Sigmoid colon (tissue), 7 donors: Measurements from ENCODE around the gene ZFYVE1. TPM values are rescaled to one million over a fixed set of nuclear protein-coding genes. Genes with fewer than 3 reads are reported as not detected.

ENCODE experiments used
- DNase-seq: peaks from one replicate; pipeline ENCODE4 v3.0.0-alpha.2; 2019
- H3K27ac ChIP-seq, 4 donors: fragments of 200-600 bp; sonication (generic); one replicate each; pipeline ENCODE4 v1.5.1; 2016 to 2019; ENCODE audit warnings: mild to moderate bottlenecking in 1 of 4
- H3K27me3 ChIP-seq, 3 donors: fragments of 200-600 bp; sonication (generic); one replicate each; pipeline ENCODE4 v1.5.1; 2019; ENCODE audit warnings: mild to moderate bottlenecking in 1 of 3
- H3K36me3 ChIP-seq, 4 donors: fragments of 200-600 bp; sonication (generic); one replicate each; pipeline ENCODE4 v1.5.1; 2016 to 2019
- H3K4me1 ChIP-seq, 4 donors: fragments of 200-600 bp; sonication (generic); one replicate each; pipeline ENCODE4 v1.5.1; 2017 to 2019
- H3K4me3 ChIP-seq, 4 donors: fragments of 200-600 bp; sonication (generic); one replicate each; pipeline ENCODE4 v1.5.1; 2017 to 2019; ENCODE audit warnings: mild to moderate bottlenecking in 2 of 4, moderate library complexity in 1 of 4
- H3K9me3 ChIP-seq, 4 donors: fragments of 200-600 bp in 3 of 4; sonication (generic) in 3 of 4; one replicate each; pipeline versions ENCODE4 v1.5.1 to v1.6.1; 2013 to 2019
- EP300 ChIP-seq, 4 donors: sonication (generic); formaldehyde crosslinking; IDR thresholded peaks; one replicate each; pipeline ENCODE4 v1.6.1; 2017; ENCODE audit warnings: antibody characterized with exemption in 4 of 4
- POLR2A ChIP-seq, 2 donors: fragments of 450-650 bp; IDR thresholded peaks; one replicate each; pipeline ENCODE4 v1.6.1; 2016; ENCODE audit warnings: antibody characterized with exemption in 2 of 2, mild to moderate bottlenecking in 2 of 2, moderate library complexity in 2 of 2
- POLR2AphosphoS5 ChIP-seq, 4 donors: sonication (generic); formaldehyde crosslinking; IDR thresholded peaks; one replicate each; pipeline ENCODE4 v1.6.1; 2017; ENCODE audit warnings: antibody characterized with exemption in 4 of 4
- WGBS, 2 donors: extraction: QIAGEN DNeasy Blood & Tissue Kit; methylation state at CpG; one replicate each; pipeline ENCODE4 v1.1.7; 2013; 5-methylcytosine and 5-hydroxymethylcytosine counted together
- intact Hi-C: fragments of 100-400 bp; cut with DNase I; formaldehyde crosslinking; loops from one replicate; pipeline ENCODE4 v1.15.1; 2023
- polyA plus RNA-seq, 3 donors: library from polyadenylated mRNA; stranded (reverse); fragments of 200-250 nt; gene quantifications; one replicate each; pipeline ENCODE4 v1.2.3, GENCODE V29; 2013
- total RNA-seq, 4 donors: library from RNA; depleted of rRNA; stranded (reverse); fragments of >200 nt; gene quantifications; one replicate each; pipeline ENCODE4 v1.1.0, GENCODE V29; 2016
- TF ChIP-seq, protein P1 (sequence below), 4 experiments: fragments of 450-650 bp in 3 of 4; fragments of 200-600 bp in 1 of 4; IDR thresholded peaks; one replicate each; pipeline ENCODE4 v1.5.1; 2016 to 2019; ENCODE audit warnings: antibody characterized with exemption in 4 of 4, mild to moderate bottlenecking in 3 of 4, moderate library complexity in 2 of 4
- donor health status: healthy with polysubstance abuse.
- donor health status: Bipolar disorder and iron deficiency.
- donor health status: healthy.

Gene ZFYVE1
- total and polyA plus RNA-seq, 7 donors: 6.6 to 27.7 (median 15.5) TPM

DNA sequence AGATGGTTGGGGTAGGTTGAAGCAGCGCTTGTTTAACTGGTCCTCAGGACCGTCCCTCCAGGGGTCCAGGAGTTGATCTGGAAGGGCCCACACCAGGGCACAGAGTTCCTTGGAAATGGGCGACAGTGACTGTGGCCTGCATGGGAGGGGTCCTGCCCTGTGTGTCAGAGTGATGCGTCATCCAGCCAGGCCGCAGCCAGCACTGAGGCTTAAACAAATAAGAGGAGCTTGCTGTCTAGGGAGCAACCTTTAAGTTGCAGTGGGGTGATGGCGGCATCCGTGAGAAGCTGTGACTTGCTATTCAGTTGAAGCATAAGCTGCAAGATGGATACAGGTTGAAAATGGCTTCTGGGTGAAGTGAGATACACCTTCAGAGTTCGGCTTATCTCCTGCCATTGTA, 80.4 kb downstream of the ZFYVE1 start:
- DNase-seq: no peak
- Histone ChIP-seq H3K4me3 (no peak overlapping the region), H3K27ac (no peak overlapping the region), H3K9me3 (no peaks in the 10 kb centered on the region), H3K27me3 (no peaks in the 10 kb centered on the region), H3K36me3 (peaks cover 0 to 39% (median 5%) of the 10 kb centered on the region in 4 donors), H3K4me1 (no peaks in the 10 kb centered on the region)
- intact Hi-C loops: no loop called here
- no peak for TF ChIP-seq EP300 (IDR thresholded peaks at IDR 0.05)
- no peak for TF ChIP-seq POLR2AphosphoS5 (IDR thresholded peaks at IDR 0.05)
- WGBS, 2 donors: 94 to 97% methylated on average over 8 of the region's 8 CpGs

DNA sequence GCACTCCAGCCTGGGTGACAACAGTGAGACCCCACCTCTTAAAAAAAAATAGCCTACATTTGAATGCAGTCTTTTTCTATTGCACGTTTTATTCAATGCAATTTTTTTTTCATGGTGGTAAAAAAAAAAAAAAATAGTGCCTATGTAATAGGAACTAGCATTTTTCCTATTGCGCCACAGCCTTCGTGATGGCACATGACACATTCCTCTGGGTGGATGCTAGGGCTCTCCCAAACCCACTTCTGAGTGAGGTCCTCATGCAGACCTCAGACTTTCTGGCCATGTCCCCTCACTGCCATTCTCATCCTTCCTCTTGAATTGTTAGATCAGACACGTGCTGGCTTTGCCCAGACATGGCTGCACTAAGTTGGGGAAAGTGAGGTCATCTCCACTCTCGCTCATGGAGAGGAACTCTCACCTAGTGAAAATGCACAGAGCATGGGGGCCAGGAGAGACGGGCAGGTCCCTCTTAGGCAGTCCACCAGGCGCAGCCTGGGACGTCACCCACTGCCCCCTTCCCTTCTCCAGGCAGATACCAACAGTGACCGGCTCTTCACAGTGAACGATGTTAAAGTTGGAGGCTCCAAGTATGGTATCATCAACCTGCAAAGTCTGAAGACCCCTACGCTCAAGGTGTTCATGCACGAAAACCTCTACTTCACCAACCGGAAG, 81.4 kb downstream of the ZFYVE1 start:
- TF ChIP-seq POLR2A (IDR thresholded peaks at IDR 0.05): no peak
- TF ChIP-seq EP300 (IDR thresholded peaks at IDR 0.05): no peak
- no peak for TF ChIP-seq POLR2AphosphoS5 (IDR thresholded peaks at IDR 0.05)
- TF ChIP-seq, protein P1, sequence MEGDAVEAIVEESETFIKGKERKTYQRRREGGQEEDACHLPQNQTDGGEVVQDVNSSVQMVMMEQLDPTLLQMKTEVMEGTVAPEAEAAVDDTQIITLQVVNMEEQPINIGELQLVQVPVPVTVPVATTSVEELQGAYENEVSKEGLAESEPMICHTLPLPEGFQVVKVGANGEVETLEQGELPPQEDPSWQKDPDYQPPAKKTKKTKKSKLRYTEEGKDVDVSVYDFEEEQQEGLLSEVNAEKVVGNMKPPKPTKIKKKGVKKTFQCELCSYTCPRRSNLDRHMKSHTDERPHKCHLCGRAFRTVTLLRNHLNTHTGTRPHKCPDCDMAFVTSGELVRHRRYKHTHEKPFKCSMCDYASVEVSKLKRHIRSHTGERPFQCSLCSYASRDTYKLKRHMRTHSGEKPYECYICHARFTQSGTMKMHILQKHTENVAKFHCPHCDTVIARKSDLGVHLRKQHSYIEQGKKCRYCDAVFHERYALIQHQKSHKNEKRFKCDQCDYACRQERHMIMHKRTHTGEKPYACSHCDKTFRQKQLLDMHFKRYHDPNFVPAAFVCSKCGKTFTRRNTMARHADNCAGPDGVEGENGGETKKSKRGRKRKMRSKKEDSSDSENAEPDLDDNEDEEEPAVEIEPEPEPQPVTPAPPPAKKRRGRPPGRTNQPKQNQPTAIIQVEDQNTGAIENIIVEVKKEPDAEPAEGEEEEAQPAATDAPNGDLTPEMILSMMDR (IDR thresholded peaks at IDR 0.05): no peak
- Histone ChIP-seq H3K4me3 (no peak overlapping the region), H3K27me3 (no peaks in the 10 kb centered on the region), H3K36me3 (peaks cover 0 to 43% (median 6%) of the 10 kb centered on the region in 4 donors), H3K4me1 (no peaks in the 10 kb centered on the region), H3K27ac (no peak overlapping the region), H3K9me3 (no peaks in the 10 kb centered on the region)
- intact Hi-C loops: no loop called here
- DNase-seq: no peak
- 95 to 96% methylated on average over 13 of the region's 13 CpGs for WGBS, 2 donors

DNA sequence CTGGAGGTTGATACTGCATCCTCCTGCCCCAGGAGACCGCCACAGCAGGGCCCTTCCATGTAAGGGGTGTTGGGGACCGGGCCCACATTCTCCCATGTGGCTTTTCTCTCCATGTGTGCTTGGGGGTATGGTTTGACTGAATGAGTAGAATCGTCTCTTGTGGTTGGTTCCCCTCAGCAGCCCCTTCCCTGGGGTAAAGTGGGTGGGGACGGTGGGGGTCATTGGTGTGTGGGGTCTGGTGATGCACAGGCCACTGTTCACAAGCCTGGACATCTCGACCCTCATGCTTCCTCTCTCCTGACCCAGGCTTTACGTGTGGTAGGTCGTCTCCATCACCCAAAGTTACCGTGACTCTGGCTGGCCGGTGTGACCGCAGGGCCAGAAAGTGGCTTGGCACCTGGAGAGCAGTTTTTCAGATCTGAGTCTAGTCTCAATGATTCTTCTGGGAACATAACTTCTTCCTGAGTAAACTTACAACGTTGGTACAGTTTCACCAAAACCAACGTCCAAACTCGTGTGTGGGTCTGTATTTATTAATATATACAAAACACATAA, 83.0 kb downstream of the ZFYVE1 start:
- Histone ChIP-seq H3K4me3 (no peak overlapping the region), H3K9me3 (no peaks in the 10 kb centered on the region), H3K36me3 (peaks cover 0 to 56% (median 8%) of the 10 kb centered on the region in 4 donors), H3K27me3 (no peaks in the 10 kb centered on the region), H3K4me1 (no peaks in the 10 kb centered on the region), H3K27ac (no peak overlapping the region)
- intact Hi-C loops: no loop called here
- DNase-seq: no peak
- WGBS, 2 donors: 94% methylated on average over 13 of the region's 13 CpGs
- TF ChIP-seq, protein P1 (IDR thresholded peaks at IDR 0.05): no peak
- TF ChIP-seq EP300 (IDR thresholded peaks at IDR 0.05) (no peak), POLR2AphosphoS5 (IDR thresholded peaks at IDR 0.05) (no peak), POLR2A (IDR thresholded peaks at IDR 0.05) (no peak)

DNA sequence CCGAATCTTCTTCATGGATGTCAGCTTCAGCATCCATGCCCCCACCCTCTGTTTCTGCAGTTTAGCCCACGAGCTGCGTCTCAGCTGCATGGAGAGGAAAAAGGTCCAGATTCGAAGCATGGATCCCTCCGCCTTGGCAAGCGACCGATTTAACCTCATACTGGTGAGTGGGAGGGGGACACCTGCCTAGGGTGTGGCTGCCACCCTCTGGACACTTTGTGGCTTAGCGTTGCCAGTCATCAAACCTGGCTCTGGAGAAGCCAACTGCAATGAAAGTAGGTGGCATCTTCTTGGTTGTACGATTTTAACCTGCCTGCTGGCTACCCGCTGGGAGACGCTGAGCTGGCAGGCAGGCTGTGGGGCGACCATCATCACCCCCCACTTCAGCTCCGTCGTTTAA, 84.0 kb downstream of the ZFYVE1 start:
- DNase-seq: no peak
- Histone ChIP-seq H3K36me3 (peaks cover 0 to 67% (median 11%) of the 10 kb centered on the region in 4 donors), H3K27me3 (no peaks in the 10 kb centered on the region), H3K4me1 (no peaks in the 10 kb centered on the region), H3K9me3 (no peaks in the 10 kb centered on the region), H3K4me3 (no peak overlapping the region), H3K27ac (no peak overlapping the region)
- intact Hi-C loops: no loop called here
- WGBS, 2 donors: 91 to 93% methylated on average over 14 of the region's 14 CpGs
- TF ChIP-seq POLR2AphosphoS5 (IDR thresholded peaks at IDR 0.05) (no peak), POLR2A (IDR thresholded peaks at IDR 0.05) (no peak), EP300 (IDR thresholded peaks at IDR 0.05) (no peak)
- TF ChIP-seq, protein P1 (IDR thresholded peaks at IDR 0.05): no peak

DNA sequence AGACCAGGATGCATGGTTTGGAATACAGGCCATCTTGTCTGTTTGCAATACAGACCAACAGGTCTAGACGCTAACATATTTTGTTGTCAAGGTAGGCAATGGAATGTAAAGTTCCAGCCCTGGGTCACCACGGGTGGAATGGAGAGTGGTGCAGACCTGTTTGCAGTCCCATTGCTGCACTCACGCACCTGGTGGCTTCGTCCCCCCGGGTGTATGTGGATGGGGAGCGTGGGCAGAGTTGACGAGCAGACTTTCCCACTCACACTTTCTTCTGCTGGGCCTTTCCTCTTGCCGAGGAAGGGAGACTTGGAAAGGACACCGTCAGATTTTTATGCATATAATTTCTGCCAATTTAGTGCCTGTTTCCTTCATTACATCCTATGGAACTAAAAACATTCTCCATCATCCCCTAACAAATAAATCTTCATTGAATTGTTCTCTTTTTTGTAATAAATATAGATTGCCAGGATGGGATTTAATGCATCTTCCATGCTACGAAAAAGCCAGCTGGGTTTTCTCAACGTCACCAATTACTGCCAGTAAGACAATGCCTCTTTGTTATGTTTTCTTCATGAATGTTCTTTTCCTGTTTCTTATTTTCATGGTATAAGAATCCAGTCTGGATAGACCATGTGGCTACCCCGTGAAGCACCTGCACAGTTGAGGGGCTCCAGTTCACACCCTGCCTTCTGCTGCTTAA, 85.5 kb downstream of the ZFYVE1 start:
- peaks cover 0 to 59% (median 13%) of the 10 kb centered on the region in 4 donors for H3K36me3 ChIP-seq
- no peaks in the 10 kb centered on the region for H3K27me3 ChIP-seq
- no peak overlapping the region for H3K4me3 ChIP-seq
- no peak overlapping the region for H3K27ac ChIP-seq
- DNase-seq: no peak
- H3K9me3 ChIP-seq: no peaks in the 10 kb centered on the region
- WGBS, 2 donors: 80 to 86% methylated on average over 12 of the region's 12 CpGs
- no peak for TF ChIP-seq POLR2AphosphoS5 (IDR thresholded peaks at IDR 0.05)
- no peak for TF ChIP-seq POLR2A (IDR thresholded peaks at IDR 0.05)
- TF ChIP-seq EP300 (IDR thresholded peaks at IDR 0.05): no peak
- TF ChIP-seq, protein P1 (IDR thresholded peaks at IDR 0.05): no peak
- intact Hi-C loops: no loop called here
- no peaks in the 10 kb centered on the region for H3K4me1 ChIP-seq
